Measurements from ENCODE around the gene NRG2.

NRG2 gene

GRCh38 chr5:139872851-139873794 lies 170.0 kb downstream of the NRG2 start:
- DNase-seq = no peak

DNA sequence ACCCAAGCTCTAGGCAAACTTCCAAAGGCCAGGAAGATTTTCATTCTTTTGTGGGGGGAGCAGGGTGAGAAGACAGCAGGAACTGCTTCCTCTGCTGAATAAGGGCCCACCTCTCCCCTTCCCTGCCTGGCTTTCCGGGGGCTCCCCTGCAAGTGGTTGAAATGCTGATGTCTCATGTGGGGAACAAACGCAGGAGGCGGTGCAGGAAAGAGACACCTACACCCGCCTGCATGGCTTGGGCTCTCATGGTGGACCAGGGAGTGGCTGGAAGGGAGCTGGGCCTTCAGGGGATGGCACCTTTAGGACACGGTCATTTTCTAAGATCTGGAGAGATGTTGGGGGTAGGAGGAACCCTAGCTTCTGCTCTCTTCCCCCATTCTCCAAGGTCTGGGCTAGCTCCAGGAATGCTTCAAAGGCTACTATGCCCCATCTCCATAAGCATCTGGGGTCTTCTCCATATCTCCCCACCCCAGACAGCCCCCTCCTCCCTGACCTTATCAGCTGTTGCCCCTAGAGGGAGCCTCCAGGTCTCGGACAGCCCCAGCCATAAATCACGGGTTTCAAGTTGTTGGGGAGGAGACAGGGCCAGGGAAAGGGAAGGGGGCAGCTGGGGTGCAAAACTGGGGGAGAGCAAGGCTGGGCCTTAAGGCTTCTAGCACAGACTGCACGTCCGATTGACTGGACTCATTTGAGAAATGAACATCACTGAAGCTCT lies 170.9 kb downstream of the NRG2 start:
- no peak for DNase-seq

GRCh38 chr5:139871614-139872013 lies 171.5 kb downstream of the NRG2 start:
- no peak for DNase-seq

- no peak for DNase-seq
Observed at GRCh38 chr5:139870677-139871076, 172.4 kb downstream of the NRG2 start.

DNA sequence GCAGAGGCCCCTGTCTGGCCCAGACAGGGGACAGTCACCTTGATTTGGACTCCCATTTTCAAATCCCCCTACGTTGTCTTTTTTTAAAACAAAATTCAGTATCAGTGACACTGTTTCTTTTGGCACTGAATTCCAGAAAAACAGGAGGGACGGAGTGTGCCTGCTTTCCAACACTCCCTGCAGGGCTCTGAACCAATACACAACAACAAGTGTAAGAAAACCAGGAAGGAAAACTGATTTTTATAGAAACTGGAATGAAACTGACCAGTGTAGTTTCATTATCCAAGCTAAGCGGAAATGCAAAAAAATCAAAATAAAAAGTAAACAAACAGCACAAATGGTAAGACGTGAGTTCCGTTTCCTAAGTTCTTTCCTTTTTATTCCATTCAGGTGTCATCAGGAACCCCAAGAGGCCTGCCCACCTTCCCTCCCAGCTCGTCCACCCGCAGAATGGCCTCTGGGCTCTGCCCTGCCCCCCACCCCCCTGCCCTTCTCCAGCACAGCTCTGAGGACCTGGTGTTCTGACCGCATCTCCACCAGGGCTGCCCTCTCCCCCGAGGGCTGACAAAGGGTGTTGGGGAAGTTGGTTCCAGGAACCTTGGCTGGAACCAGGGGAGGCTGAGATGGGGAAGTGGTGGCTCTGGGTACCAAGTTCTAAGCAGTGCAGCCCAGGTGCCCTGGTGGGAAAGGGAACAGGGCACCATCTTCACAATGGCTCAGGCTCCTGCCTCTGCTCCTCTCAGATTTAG lies 173.9 kb downstream of the NRG2 start:
- no peak for DNase-seq

DNA sequence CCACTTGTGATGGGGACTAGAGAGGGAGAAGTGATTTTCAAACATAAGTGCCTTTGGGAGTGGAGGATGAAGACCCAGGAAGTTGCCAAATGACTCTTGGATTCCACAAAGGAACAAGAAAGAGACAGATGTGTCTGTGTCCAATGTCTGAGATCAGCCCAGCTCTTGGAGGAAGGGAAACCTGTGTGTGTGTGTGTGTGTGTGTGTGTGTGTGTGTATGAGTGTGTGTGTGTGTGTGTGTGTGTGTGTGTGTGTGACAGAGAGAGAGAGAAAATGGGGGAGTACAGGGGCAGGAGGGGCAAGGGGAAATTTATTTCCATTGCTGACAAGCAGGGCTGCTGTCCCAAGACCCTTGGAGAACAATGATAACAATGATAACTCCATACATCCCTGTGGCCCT lies 175.5 kb downstream of the NRG2 start:
- no peak for DNase-seq

DNA sequence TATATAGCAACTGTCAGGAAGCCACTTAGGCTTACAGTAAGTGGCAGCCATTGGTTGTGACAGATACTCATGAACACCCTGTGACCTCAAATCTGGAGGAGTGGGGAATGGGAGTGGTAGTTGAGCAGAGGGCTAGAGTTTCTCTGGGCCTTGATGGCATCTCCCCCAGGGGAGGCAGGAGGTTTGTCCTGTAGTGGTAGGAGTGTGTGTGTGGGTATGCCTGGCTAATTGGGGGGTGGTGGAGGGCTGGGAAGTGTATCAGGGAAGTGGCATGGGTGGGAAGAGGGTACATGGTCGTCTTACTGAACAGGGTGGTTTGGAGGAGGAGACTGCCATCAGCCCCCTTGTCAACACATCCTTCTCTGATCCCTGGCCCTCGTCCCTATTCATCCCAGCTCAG lies 176.0 kb downstream of the NRG2 start:
- DNase-seq = no peak

DNA sequence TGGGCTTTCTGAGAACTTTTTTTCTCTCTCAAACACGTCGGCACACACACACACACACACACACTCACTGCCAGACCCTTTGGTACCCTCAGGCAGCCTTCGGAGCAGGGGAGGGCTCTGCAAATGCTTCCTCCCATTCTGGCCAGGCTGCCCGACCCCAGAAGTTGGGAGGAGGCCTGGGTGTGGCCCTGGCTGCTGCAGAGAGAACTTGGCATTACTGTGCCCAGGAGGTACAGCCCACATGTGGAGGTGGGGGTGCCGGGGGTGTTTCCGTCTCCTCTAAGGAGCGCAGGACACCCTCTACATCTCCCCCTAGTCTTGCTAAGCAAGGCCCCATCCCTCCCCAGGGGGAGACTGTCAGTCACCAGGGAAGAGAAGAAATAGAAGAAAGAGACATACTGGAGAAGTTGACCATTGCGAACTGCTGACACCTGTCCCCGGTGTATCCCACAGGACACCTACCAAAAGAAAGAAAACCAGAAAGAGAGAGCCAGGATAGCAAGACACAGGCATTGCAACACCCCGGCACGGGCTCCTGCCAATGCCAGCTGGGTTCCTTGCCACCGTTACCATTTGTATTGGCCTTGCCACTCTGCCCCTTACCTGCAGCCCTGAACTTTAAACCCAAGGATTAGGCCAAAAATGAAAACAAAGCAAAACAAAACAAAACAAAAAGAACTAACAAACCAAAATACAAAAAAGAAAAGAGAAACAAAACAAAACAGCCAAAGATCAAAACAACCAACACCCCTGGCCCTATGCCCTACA lies 178.2 kb downstream of the NRG2 start:
- DNase-seq = no peak

DNA sequence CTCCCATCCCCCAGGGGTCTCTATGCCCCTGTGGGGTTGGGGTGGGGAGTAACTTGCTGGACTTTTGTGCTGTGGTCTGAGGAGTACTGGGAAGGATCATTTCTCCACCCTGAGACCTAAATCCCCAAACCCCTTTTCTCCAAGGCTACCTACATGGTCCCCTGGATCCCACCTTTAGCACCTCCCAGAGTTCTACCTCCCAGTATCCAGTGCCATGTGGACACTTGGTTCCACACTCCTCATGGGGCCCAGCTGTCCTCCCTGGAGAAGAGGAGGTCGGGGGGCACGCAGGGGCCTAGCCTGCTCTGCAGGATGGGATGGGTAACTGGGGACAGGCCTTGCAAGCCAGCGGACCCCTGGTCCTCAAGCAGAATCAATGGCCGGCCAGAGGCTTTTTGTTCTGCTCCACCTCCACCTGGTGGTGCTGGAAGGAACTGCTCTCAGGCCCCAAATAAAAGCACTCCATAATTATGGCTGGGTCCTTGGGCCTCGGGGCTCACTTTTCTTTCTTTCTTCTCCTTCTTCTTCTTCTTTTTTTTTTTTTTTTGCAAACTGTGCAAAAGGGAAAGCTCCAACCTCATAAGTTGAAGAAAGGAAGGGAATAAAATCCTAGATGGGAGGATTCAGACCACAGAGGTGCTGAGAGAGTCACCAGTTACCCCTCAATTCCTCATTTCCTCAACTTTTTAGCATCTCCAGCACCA lies 179.1 kb downstream of the NRG2 start:
- peak; percentile 62 for DNase-seq

DNA sequence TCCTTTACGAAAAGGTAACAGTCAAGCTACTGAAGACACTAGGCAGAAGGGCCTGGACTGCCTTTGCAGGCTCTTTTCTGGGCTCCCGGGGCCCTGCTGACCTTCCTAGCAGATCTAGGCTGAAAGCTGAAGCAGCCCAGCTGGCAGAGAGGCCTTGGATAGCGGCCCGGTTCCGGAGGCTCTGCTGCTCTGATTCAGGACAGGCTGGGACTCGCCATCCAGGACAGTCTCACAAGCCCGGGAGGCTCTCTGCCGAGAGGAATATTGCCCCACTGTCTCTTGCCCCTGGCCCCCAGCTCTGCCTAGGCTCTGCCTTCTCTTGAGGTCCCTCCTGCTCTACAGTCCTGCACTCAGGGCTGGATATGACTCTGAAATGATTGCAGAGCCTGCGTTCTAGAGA lies 179.7 kb downstream of the NRG2 start:
- no peak for DNase-seq

DNA sequence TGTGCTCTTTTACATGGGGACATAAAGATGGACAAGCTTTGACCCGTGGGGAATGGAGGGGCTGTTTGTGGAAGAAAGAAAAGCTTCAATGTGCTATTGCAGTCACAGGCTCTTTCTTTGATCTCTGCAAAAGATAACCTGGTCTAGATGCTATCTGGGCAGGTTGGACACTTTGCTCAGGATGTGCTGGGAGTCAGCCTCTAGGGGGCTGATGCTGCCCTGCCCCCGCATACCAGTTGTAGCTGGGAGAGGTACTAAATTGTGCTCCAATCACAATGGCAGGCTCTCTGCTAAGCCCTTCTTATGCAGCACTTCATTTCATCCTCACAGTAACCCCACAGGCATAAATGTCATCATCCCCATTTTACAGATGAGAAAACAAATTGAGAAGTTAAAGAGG lies 180.3 kb downstream of the NRG2 start:
- no peak for DNase-seq

- DNase-seq = no peak
Observed at GRCh38 chr5:139862313-139862712, 180.8 kb downstream of the NRG2 start.

DNA sequence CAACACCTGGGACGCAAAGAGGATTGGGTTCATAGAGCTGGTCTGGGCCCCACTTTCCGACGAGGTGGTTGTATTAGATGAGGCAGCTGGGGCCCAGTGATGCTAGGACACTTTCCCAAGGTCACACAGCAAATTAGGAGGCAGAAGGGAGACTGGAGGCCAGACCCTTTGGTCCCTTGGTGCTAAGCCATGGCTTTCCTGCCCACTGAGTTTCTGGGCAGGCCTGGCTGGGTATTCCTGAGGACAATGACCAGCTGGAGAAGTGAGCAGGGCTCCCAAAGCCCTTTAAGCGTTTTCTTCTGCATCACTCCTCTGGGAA lies 181.3 kb downstream of the NRG2 start:
- DNase-seq = no peak

DNA sequence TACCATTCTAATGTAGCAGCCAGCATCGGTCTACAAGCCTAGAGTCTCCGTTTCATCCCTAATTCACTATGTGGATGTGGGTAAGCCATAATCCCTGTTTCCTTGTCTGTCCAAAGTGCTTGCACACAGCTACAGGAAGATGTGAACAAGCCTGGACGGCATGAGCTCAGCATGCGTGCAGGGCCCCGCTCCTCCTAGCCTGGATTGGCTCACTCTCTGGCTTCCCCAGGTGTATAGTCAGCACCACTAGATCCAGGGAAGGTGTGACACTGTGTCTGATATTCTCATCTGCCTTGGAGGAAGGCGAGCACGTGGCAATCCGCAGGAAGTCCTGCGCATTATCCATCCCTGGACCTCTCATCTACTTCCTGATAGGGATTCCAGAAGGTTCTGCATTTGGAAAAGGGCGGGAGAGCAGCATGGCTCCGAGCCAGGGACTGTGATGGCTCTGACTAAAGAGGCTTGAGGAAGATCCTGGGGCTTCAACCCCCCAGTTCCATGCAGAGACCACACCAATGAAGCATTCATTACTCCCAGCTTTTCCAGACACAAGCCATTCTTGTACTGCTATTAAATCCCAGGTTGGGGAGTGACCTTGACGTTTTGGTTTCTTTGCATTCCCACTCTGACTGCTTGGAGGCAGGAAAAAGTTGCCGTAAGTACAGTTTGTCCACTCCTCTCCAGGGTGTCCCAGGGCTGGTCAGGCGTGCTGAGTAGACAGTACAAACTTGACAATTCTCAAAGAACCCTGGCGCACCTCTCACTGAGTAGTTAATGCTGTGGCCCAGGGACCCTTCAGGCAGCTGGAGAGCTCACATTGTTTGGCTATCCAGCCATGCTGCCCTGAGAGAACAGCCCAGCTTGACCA lies 181.8 kb downstream of the NRG2 start:
- no peak for DNase-seq

DNA sequence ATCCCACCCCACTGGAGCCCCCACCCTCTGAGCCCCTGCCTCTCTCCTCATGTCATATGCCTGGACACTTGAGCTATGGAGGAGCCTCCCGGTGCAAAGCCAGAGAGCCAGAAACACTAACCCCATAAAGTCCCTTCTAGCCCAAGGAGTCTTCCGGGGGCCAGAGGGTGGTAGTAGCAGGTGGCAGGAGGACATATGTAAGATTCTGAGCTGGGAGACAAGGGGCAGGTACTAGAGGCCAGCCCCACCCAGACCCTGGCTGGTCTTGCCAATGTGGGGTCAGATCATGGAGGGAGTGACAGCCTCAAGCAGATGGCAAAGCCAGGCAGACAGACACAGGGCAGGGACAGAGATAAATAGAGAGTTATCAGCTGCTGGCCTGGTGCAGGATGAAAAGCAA lies 184.1 kb downstream of the NRG2 start:
- DNase-seq = no peak

GRCh38 chr5:139856714-139857113 lies 186.4 kb downstream of the NRG2 start:
- peak; percentile 19 for DNase-seq

DNA sequence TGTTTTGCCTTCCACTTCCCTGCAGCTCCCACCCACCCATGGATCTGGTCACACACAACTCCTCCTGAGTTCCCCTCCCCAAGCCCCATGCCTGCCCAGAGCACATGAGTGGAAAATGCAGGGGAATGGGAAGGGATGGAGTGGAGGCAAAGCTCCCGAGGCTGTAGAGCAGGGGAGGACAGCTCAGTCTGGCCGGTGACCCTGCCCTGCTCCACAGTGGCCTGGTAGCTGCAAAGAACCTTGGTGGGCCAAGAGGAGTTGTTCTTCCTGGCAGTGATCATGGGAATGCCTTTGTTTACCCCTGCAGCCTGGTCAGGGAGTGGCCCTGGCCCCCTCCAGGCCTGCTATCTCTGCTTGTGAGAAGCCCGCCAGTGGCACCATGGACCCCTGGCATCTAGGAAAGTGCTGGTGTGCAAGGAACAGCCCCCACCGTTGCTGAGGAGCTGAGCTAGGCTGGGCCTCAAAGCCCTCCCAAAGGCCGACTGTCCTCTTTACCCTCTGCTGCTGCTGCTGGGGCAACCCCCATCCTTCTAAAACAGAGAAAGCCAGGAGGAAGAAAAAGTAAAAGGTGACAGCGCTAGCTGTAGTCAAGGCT lies 187.1 kb downstream of the NRG2 start:
- no peak for DNase-seq

- no peak for DNase-seq
Observed at GRCh38 chr5:139855451-139855850, 187.6 kb downstream of the NRG2 start.

DNA sequence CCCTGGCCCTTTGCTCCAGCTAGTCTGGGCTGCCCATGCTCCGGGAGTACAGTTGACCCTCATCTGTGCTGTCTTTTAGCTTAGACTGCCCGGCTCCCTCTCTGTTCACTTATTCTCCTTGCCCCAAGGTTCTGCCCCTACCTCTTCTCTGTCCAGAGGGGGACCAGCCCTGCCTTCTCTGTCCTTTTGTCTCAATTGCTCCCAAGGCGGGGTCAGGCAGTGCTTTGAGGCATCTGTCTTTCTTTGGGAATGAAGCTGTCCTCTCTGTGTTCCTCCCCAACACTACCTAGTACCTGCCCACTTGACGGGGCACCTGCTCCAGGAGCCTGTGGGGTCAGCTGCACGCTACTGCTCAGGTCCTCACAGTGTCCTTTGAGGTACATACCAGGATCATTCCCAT lies 188.1 kb downstream of the NRG2 start:
- no peak for DNase-seq

DNA sequence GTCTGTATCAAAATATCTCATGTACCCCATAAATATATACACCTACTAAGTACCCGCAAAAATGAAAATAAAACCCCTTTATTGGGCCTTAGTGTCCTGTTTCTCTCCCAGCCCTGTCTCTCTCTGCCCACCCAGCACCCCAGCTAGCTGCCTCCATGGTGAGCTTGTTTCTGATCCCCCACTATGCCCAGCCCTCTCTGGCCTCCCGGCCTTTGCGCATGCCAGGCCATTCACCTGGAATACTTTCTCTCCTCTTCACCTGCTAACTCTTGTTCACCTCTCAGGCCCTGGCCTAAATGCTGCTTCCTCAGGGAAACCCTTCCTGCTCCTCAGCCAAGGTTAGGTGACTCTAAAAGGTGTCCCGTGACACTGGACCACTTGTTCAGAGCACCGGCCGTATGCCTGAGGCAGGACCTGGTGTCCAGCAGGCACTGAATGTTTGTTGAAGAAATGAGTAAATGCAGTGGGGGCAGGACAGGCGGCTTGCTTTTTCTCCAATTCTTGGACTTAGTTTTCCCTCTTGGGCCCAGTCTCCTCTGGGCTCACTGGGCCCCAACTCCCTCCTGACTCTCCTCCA lies 189.0 kb downstream of the NRG2 start:
- DNase-seq = no peak
